H1 (cell line): ENCODE data around the gene SLAIN2. TPM values are rescaled to one million over a fixed set of nuclear protein-coding genes. Genes with fewer than 3 reads are reported as not detected.

ENCODE experiments used
- CTCF ChIA-PET: fragments of 300-600 bp; sonication (Branson Sonifier 250); formaldehyde crosslinking; loops from one replicate; lab custom pipeline; 2021; ENCODE audit not compliant: partially characterized antibody; lab: Charles Lee
- POLR2A ChIA-PET: fragments of 300-600 bp; sonication (Branson Sonifier 250); formaldehyde crosslinking; loops from one replicate; lab custom pipeline; 2021; ENCODE audit warnings: inconsistent platforms; ENCODE audit not compliant: partially characterized antibody; lab: Charles Lee
- DNase-seq, 2 experiments: peaks; one replicate each; pipeline versions ENCODE4 v3.0.0 to v3.0.0-alpha.2; 2010 to 2022; ENCODE audit warnings: low spot score in 2 of 2, low read depth in 1 of 2, mixed read lengths in 1 of 2
- FAIRE-seq: peaks from 2 replicates; lab custom pipeline; 2011; peaks lifted over from hg19 to GRCh38; lab: Jason Lieb, UNC
- H2AFZ ChIP-seq: 2 replicates; pipeline ENCODE4 v1.8.1; 2012; ENCODE audit warnings: low read length, inconsistent platforms
- H2AK5ac ChIP-seq: 2 replicates; pipeline ENCODE4 v1.6.1; 2013; ENCODE audit warnings: low read depth, low read length
- H2BK120ac ChIP-seq: replicated peaks from 2 replicates; pipeline ENCODE3; 2013; ENCODE audit warnings: low read depth, low read length, inconsistent platforms
- H2BK12ac ChIP-seq: 2 replicates; pipeline ENCODE4 v1.6.1; 2013; ENCODE audit warnings: low read depth, low read length
- H2BK15ac ChIP-seq: 2 replicates; pipeline ENCODE4 v1.6.1; 2013; ENCODE audit warnings: low read length
- H2BK20ac ChIP-seq: 2 replicates; pipeline ENCODE4 v1.6.1; 2013; ENCODE audit warnings: low read length
- H2BK5ac ChIP-seq: 2 replicates; pipeline ENCODE4 v1.6.1; 2013; ENCODE audit warnings: low read depth, low read length
- H3K14ac ChIP-seq: 2 replicates; pipeline ENCODE4 v1.6.1; 2013; ENCODE audit warnings: inconsistent platforms; ENCODE audit not compliant: insufficient read length
- H3K18ac ChIP-seq: 2 replicates; pipeline ENCODE4 v1.6.1; 2013; ENCODE audit warnings: low read length; ENCODE audit errors: extremely low read depth
- H3K23ac ChIP-seq: 2 replicates; pipeline ENCODE4 v1.6.1; 2013; ENCODE audit warnings: inconsistent platforms; ENCODE audit not compliant: insufficient read length
- H3K23me2 ChIP-seq: 2 replicates; pipeline ENCODE4 v1.6.1; 2013; ENCODE audit warnings: low read depth, low read length
- H3K27ac ChIP-seq: 2 replicates; pipeline ENCODE4 v1.6.1; 2011; ENCODE audit warnings: low read depth, low read length, inconsistent platforms
- H3K27me3 ChIP-seq, 4 experiments: replicated peaks in 1 of 4; 1 replicate in 1 of 4; 2 replicates in 3 of 4; pipeline versions ENCODE4 v1.6.1 to v1.8.1; 2011 to 2013; ENCODE audit warnings: low read length in 3 of 4, mild to moderate bottlenecking in 3 of 4, inconsistent platforms in 2 of 4, mixed read lengths in 2 of 4, moderate library complexity in 1 of 4; ENCODE audit not compliant: control insufficient read depth in 3 of 4, insufficient read depth in 3 of 4; ENCODE audit errors: extremely low read depth in 1 of 4
- H3K36me3 ChIP-seq, 4 experiments: 2 replicates each; pipeline versions ENCODE4 v1.6.1 to v1.8.1; 2011 to 2013; ENCODE audit warnings: mild to moderate bottlenecking in 4 of 4, low read length in 3 of 4, moderate library complexity in 2 of 4, control low read depth in 1 of 4, inconsistent platforms in 1 of 4; ENCODE audit not compliant: insufficient read depth in 4 of 4, control insufficient read depth in 2 of 4
- H3K4ac ChIP-seq: replicated peaks from 2 replicates; pipeline ENCODE3; 2013; ENCODE audit warnings: low read length, low read depth, mixed read lengths, inconsistent platforms; ENCODE audit not compliant: insufficient read length
- H3K4me1 ChIP-seq, 4 experiments: replicated peaks in 1 of 4; 1 replicate in 1 of 4; 2 replicates in 3 of 4; pipeline versions ENCODE4 v1.6.1 to v1.8.1; 2011 to 2013; ENCODE audit warnings: low read length in 3 of 4, inconsistent platforms in 2 of 4, mixed read lengths in 1 of 4; ENCODE audit not compliant: insufficient read depth in 4 of 4, control insufficient read depth in 3 of 4
- H3K4me2 ChIP-seq, 2 experiments: 2 replicates each; pipeline versions ENCODE4 v1.6.1 to v1.8.1; 2011 to 2013; ENCODE audit warnings: low read depth in 2 of 2, low read length in 2 of 2, control low read depth in 1 of 2, inconsistent platforms in 1 of 2, mild to moderate bottlenecking in 1 of 2; ENCODE audit not compliant: insufficient read depth in 1 of 2
- H3K4me3 ChIP-seq, 4 experiments: fragments of 200-600, 300-600 bp in 1 of 4; sonication (generic), shearing (Covaris generic), sonication (Bioruptor Twin) in 1 of 4; 2 replicates each; pipeline versions ENCODE4 v1.5.1 to v1.8.1; 2011 to 2016; ENCODE audit warnings: low read length in 4 of 4, low read depth in 3 of 4, control low read depth in 2 of 4, inconsistent platforms in 2 of 4, mild to moderate bottlenecking in 2 of 4, mixed read lengths in 1 of 4, moderate library complexity in 1 of 4; ENCODE audit not compliant: insufficient read depth in 2 of 4; ENCODE audit errors: extremely low read depth in 1 of 4
- H3K56ac ChIP-seq: replicated peaks from 2 replicates; pipeline ENCODE3; 2013; ENCODE audit warnings: low read depth, mild to moderate bottlenecking, mixed read lengths, low read length, inconsistent platforms; ENCODE audit not compliant: insufficient read length
- H3K79me1 ChIP-seq: 2 replicates; pipeline ENCODE4 v1.6.1; 2013; ENCODE audit warnings: low read depth, low read length, control low read depth
- H3K79me2 ChIP-seq, 2 experiments: 2 replicates each; pipeline versions ENCODE4 v1.6.1 to v1.8.1; 2012 to 2013; ENCODE audit warnings: low read length in 2 of 2, mild to moderate bottlenecking in 2 of 2, inconsistent platforms in 1 of 2; ENCODE audit not compliant: insufficient read depth in 2 of 2, control insufficient read depth in 1 of 2
- H3K9ac ChIP-seq, 4 experiments: replicated peaks in 1 of 4; 1 replicate in 1 of 4; 2 replicates in 3 of 4; pipeline versions ENCODE4 v1.6.1 to v1.8.1; 2011 to 2013; ENCODE audit warnings: low read depth in 3 of 4, low read length in 3 of 4, control low read depth in 2 of 4, mild to moderate bottlenecking in 2 of 4, moderate library complexity in 2 of 4, inconsistent platforms in 1 of 4; ENCODE audit errors: extremely low read depth in 1 of 4
- H3K9me3 ChIP-seq, 2 experiments: 2 replicates each; pipeline versions ENCODE4 v1.6.1 to v1.8.1; 2012 to 2013; ENCODE audit warnings: mild to moderate bottlenecking in 2 of 2, moderate library complexity in 2 of 2, control low read depth in 1 of 2, inconsistent platforms in 1 of 2, low read depth in 1 of 2, low read length in 1 of 2, mixed read lengths in 1 of 2; ENCODE audit not compliant: insufficient read depth in 2 of 2
- H4K20me1 ChIP-seq, 2 experiments: replicated peaks in 1 of 2; 2 replicates each; pipeline versions ENCODE3 to v1.8.1; 2011 to 2013; ENCODE audit warnings: inconsistent platforms in 2 of 2, low read length in 2 of 2, mild to moderate bottlenecking in 1 of 2; ENCODE audit not compliant: insufficient read depth in 2 of 2, control insufficient read depth in 1 of 2
- H4K5ac ChIP-seq: 2 replicates; pipeline ENCODE4 v1.6.1; 2013; ENCODE audit warnings: low read length, low read depth, mixed read lengths, inconsistent platforms; ENCODE audit not compliant: insufficient read length
- H4K8ac ChIP-seq: 2 replicates; pipeline ENCODE4 v1.8.0; 2013; ENCODE audit warnings: mild to moderate bottlenecking, moderate library complexity, low read length, inconsistent platforms; ENCODE audit not compliant: insufficient read depth; ENCODE audit errors: extremely low read depth
- H4K91ac ChIP-seq: replicated peaks from 2 replicates; pipeline ENCODE3; 2013; ENCODE audit warnings: low read length, mixed read lengths, inconsistent platforms; ENCODE audit not compliant: insufficient read length
- ATF3 ChIP-seq: IDR thresholded peaks from 2 replicates; pipeline ENCODE4 v1.6.1; 2011; ENCODE audit warnings: low read depth, mild to moderate bottlenecking, low read length; ENCODE audit not compliant: insufficient read depth
- CBX8 ChIP-seq: fragments of 300-800, 300-1000 bp; sonication (generic); IDR thresholded peaks from 2 replicates; pipeline ENCODE4 v1.7.1; 2016; ENCODE audit warnings: low read depth, low read length, borderline replicate concordance
- GTF2F1 ChIP-seq: IDR thresholded peaks from 2 replicates; pipeline ENCODE4 v1.6.1; 2012; ENCODE audit warnings: low read depth, low read length, improper control_type of control experiment, borderline replicate concordance
- JUND ChIP-seq: IDR thresholded peaks from 2 replicates; pipeline ENCODE4 v1.6.1; 2011; ENCODE audit warnings: mild to moderate bottlenecking, improper control_type of control experiment, low read length
- KDM5A ChIP-seq: fragments of 200-600 bp; IDR thresholded peaks from 2 replicates; pipeline ENCODE4 v1.7.1; 2012; ENCODE audit warnings: mild to moderate bottlenecking, low read length, inconsistent platforms, mixed read lengths
- MAX ChIP-seq: IDR thresholded peaks from 2 replicates; pipeline ENCODE4 v1.6.1; 2012; ENCODE audit warnings: inconsistent platforms
- RAD21 ChIP-seq, 2 experiments: IDR thresholded peaks in 1 of 2; conservative IDR thresholded peaks in 1 of 2; 2 replicates each; pipeline ENCODE4 v1.6.1; 2011; ENCODE audit warnings: low read depth in 2 of 2, low read length in 2 of 2, improper control_type of control experiment in 1 of 2, inconsistent platforms in 1 of 2, mild to moderate bottlenecking in 1 of 2, moderate library complexity in 1 of 2
- RFX5 ChIP-seq: IDR thresholded peaks from 2 replicates; pipeline ENCODE4 v1.6.1; 2011; ENCODE audit warnings: low read depth, low read length, improper control_type of control experiment, borderline replicate concordance
- RNF2 ChIP-seq: fragments of 200-900, 300-1000 bp; sonication (generic); IDR thresholded peaks from 2 replicates; pipeline ENCODE4 v1.7.1; 2016; ENCODE audit warnings: borderline replicate concordance, low read depth, mild to moderate bottlenecking, antibody characterized with exemption, low read length; ENCODE audit not compliant: poor library complexity, severe bottlenecking; ENCODE audit errors: missing control alignments
- SP1 ChIP-seq: IDR thresholded peaks from 2 replicates; pipeline ENCODE4 v1.6.1; 2011; ENCODE audit warnings: low read depth, low read length
- WGBS, 2 experiments: shearing (Covaris generic) in 1 of 2; methylation state at CpG; one replicate each; pipeline versions ENCODE4 v1.1.6 to v1.1.7; 2013 to 2015; ENCODE audit warnings: low lambda C conversion rate in 2 of 2, mixed read lengths in 2 of 2, inconsistent platforms in 1 of 2, low coverage in 1 of 2, missing lambda C conversion rate in 1 of 2; ENCODE audit not compliant: insufficient replicate concordance in 2 of 2, insufficient coverage in 1 of 2, insufficient read length in 1 of 2; ENCODE audit errors: extremely low coverage in 1 of 2, missing lambda C conversion rate in 1 of 2; 5-methylcytosine and 5-hydroxymethylcytosine counted together
- polyA plus RNA-seq, 7 experiments: library from polyadenylated mRNA; depleted of rRNA in 3 of 7; stranded (reverse) in 5 of 7; unstranded in 2 of 7; fragments of >200 nt in 5 of 7; fragments of 200-250 nt in 2 of 7; gene quantifications; 1 replicate in 5 of 7; 2 replicates in 1 of 7; 4 replicates in 1 of 7; pipeline versions ENCODE4 v1.2.1 to v1.2.3, GENCODE V29; 2011 to 2013; ENCODE audit warnings: missing spikeins in 2 of 7, mixed read lengths in 2 of 7
- total RNA-seq: library from RNA; stranded (reverse); fragmentation: NEBNext Ultra II Directional; extraction: Animal tissue kit (Norgen Biotek cat#: 25700); gene quantifications from 2 replicates; pipeline ENCODE4 v1.2.1, GENCODE V29; 2021

The SLAIN2 gene
- total and polyA plus RNA-seq, 2 of the 8 experiments (the other 6 are each of a cell fraction or from before 2014, with no cell fraction given): 8.2 to 40.0 TPM

GRCh38 chr4:48470137-48470536 lies 128.8 kb downstream of the SLAIN2 start:
- Histone ChIP-seq H3K23ac (no peak overlapping the region), H3K4ac (no peak overlapping the region), H3K56ac (no peak overlapping the region), H2BK15ac (no peak overlapping the region), H3K79me1 (no peaks in the 10 kb centered on the region), H3K4me2 (no peak overlapping the region)
- CTCF ChIA-PET: no interaction called here
- no peak for FAIRE-seq
- TF ChIP-seq RFX5: no peak
- no peak for TF ChIP-seq SP1
- TF ChIP-seq MAX: no peak
- no peak for TF ChIP-seq JUND
- no peak for TF ChIP-seq RAD21 (IDR thresholded peaks at IDR 0.05 in 1 of 2, conservative IDR thresholded peaks at IDR 0.05 in 1 of 2; ENCODE audit: low read depth in 2 of 2, low read length in 2 of 2)
- no peak for TF ChIP-seq KDM5A
- TF ChIP-seq CBX8: no peak
- no peak for TF ChIP-seq RNF2
- TF ChIP-seq ATF3: no peak
- no peak for TF ChIP-seq GTF2F1
- TF ChIP-seq, all 59 proteins: peak for 0
- Histone ChIP-seq H2AK5ac (no peak overlapping the region), H4K91ac (no peak overlapping the region), H4K20me1 (no peaks in the 10 kb centered on the region), H3K4me3 (no peak overlapping the region), H3K79me2 (no peaks in the 10 kb centered on the region), H3K4me1 (peaks cover 0 to 2% (median 0%) of the 10 kb centered on the region in 4 experiments; a peak in 1 of 7 replicates), H2AFZ (no peak overlapping the region), H3K36me3 (no peaks in the 10 kb centered on the region), H4K5ac (no peak overlapping the region), H3K18ac (no peak overlapping the region), H3K27ac (no peak overlapping the region), H3K27me3 (no peaks in the 10 kb centered on the region), H2BK5ac (no peak overlapping the region), H2BK120ac (no peak overlapping the region), H3K9ac (no peak overlapping the region), H3K9me3 (no peaks in the 10 kb centered on the region), H3K14ac (no peak overlapping the region), H2BK20ac (no peak overlapping the region), H3K23me2 (no peaks in the 10 kb centered on the region), H4K8ac (no peak overlapping the region), H2BK12ac (no peak overlapping the region)
- no peak for DNase-seq
- POLR2A ChIA-PET: interaction anchor here (1.3 kb wide), 1 partner anchor 13 kb away, joined by 5 read pairs; the partner anchor contains the start of gene SLC10A4
- 86% methylated on average over 1 of the region's 1 CpG; no CpG with 5 or more reads in 1 of the 2 experiments for WGBS, 2 experiments
